ENCODE measurements around the gene SARNP. TPM values are rescaled to one million over a fixed set of nuclear protein-coding genes. Genes with fewer than 3 reads are reported as not detected.
"Not testable (repeated sequence)": the region's sequence is repeated elsewhere in the genome, so short reads cannot be mapped to it uniquely, and the experiment has no call there.

Gene SARNP, protein sequence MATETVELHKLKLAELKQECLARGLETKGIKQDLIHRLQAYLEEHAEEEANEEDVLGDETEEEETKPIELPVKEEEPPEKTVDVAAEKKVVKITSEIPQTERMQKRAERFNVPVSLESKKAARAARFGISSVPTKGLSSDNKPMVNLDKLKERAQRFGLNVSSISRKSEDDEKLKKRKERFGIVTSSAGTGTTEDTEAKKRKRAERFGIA
- total RNA-seq (2014; rRNA removed; shearing (Covaris generic)), result 39.3 and 47.7 TPM in 2 replicates

DNA sequence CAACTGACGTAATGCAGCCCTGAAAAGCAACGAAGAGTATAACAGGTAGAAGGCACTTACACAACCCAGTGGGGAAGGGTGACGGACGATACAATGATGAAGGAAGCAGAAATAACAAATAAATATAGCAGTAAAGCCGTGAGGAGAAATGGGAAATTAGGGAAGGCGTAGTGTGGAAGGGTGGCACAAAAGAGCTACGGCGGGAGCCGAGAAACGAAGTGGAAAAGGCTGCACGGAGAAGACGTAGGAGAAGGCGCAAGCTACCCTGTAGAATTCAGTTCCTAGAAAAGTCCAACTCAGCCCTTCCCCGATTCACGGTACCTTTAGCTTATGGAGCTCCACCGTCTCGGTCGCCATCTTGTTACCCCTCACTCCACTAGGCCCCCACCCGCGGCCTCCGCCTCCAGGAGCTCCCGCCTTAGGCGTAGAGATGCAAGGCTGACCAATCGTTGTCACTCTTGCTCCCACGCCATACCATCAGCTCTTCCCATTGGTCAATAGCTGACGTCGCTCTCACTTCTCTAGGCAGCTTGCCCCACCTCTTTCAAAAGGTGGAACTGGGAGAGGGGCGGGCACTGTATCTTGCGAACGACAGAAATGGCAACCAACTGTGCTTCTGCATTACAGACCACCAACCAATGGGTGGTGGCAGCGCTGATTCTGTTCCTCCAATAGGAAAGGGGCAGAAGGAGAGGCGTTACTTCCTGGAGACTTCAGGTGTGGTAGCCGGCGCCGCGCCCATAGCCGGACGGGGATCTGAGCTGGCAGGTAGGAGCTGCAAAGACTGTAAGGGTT lies at the start of gene SARNP, which contains the start of gene ORMDL2:
SARNP (minus strand) TSS at position 380 of the 795 bp plus-strand sequence; CDS start at position 357, 23 bp downstream.
ORMDL2 (plus strand) TSS at position 697 of the 795 bp plus-strand sequence. CDS start 959 bp downstream, outside the sequence.
- peak; percentile 99 for DNase-seq (ENCODE audit: low spot score)

- not testable (repeated sequence) for DNase-seq (ENCODE audit: low spot score)
Observed at GRCh38 chr12:55866454-55867004, 49.0 kb upstream of the SARNP start.

DNA sequence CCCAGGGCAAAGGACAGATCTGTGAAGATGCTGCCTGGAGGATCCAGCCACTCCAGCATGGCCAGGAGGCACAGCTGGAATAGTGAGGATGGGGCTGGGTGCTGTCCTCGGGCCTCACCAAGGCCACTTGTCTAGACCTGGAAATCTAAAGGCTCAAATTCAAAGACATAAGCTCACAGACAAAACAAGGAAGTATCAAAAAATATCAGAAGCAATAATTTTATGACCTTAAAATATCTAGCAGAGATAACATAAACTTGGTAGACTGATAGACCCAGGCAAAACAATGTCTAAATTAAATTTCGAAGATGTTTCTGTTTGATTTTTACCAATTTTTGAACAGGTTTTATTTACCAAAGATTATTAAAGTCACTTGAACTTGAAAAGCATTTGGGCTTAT lies 47.8 kb upstream of the SARNP start:
- DNase-seq (ENCODE audit: low spot score), result no peak

GRCh38 chr12:55862931-55863330 lies 45.4 kb upstream of the SARNP start:
- not testable (repeated sequence) for DNase-seq (ENCODE audit: low spot score)

DNA sequence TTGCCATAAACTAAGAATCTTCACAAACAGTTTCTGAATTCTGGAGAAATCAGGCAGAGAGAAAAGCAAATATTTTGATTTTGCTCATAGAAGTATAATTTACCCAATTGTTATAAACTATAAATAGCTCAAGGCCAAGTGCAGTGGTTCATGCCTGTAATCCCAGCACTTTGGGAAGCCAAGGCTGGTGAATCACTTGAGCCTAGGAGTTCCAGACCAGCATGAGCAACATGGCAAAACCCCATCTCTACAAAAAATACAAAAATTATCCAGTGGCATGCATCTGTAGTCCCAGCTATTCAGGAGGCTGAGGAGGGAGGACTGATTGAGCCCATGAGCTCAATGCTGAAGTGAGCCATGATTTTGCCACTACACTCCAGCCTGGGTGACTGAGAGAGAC lies 44.8 kb upstream of the SARNP start:
- DNase-seq (ENCODE audit: low spot score), result no peak

DNA sequence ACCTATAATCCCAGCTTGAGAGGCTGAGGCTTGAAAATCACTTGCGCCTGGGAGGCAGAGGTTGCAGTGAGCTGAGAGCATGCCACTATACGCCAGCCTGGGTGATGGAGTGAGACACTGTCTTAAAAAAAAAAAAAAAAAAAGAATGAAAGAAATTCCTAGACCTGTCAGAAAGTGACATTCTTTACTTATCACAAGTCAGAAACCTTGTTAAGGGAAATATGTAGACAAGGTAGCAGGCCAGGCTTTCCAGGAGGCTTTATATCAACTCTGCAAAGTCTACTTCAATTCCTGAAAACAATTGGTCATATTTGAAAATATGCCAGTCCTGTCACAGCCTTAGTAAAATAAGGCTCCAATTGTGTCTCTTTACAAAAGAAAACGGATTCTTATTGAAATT lies 44.3 kb upstream of the SARNP start:
- no peak for DNase-seq (ENCODE audit: low spot score)

DNA sequence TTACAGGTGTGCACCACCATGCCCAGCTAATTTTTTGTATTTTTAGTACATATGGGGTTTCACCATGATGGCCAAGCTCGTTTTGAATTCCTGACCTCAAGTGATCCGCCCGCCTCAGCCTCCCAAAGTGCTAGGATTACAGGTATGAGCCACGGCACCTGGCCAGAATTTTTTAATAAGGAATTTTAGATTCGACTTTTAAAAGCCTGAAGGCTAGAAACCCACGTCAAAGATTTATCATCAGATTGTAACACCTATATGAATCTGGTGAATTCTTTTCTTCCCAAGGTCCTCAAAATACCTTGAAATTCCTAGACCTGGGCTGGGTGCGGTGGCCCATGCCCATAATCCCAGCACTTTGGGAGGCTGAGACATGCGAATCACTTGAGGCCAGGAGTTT lies 43.9 kb upstream of the SARNP start:
- DNase-seq (ENCODE audit: low spot score), result no peak

GRCh38 chr12:55852740-55853139 lies 35.2 kb upstream of the SARNP start:
- DNase-seq (ENCODE audit: low spot score), result no peak

GRCh38 chr12:55850893-55851292 lies 33.4 kb upstream of the SARNP start:
- DNase-seq (ENCODE audit: low spot score), result no peak

- no peak for DNase-seq (ENCODE audit: low spot score)
Observed at GRCh38 chr12:55850401-55850800, 32.9 kb upstream of the SARNP start.

- no peak for DNase-seq (ENCODE audit: low spot score)
Observed at GRCh38 chr12:55849616-55850343, 32.3 kb upstream of the SARNP start.

DNA sequence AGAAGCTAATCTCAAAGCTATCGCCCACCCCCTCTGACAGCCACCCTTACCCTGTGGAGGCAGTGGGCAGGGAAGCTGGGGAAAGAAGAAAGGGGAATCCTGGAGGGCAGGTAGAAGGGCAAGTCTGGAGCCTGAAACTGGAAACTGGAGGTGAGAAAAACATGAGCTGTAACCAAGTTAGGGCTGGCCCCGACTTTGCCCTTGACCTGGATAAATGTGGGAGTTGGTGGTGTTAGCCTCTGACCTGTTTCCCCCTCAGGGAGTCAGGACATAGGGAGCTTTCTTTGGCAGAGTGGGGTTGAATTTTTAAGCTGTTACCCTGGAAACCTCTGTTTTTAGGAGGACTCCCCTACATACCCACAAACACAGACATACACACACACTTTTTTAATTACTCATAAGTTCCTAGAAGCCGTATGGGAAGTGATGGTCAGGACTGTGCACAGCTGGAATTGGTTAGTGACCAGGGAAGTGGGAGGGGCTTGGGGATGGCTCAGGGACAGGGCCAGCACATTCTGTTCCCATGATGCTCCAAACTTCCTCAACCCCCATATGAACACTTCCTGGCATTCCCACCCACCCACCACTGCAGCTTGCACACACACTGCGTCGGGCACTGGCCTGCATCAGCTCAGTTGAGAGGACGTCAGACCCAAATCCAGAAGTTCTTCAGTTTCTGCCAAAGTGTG lies 30.2 kb upstream of the SARNP start:
- DNase-seq (ENCODE audit: low spot score), result no peak

GRCh38 chr12:55847033-55847432 lies 29.5 kb upstream of the SARNP start:
- DNase-seq (ENCODE audit: low spot score), result no peak

GRCh38 chr12:55845785-55846496 lies 28.4 kb upstream of the SARNP start:
- DNase-seq (ENCODE audit: low spot score), result no peak

- DNase-seq (ENCODE audit: low spot score), result no peak
Observed at GRCh38 chr12:55845361-55845760, 27.8 kb upstream of the SARNP start.

DNA sequence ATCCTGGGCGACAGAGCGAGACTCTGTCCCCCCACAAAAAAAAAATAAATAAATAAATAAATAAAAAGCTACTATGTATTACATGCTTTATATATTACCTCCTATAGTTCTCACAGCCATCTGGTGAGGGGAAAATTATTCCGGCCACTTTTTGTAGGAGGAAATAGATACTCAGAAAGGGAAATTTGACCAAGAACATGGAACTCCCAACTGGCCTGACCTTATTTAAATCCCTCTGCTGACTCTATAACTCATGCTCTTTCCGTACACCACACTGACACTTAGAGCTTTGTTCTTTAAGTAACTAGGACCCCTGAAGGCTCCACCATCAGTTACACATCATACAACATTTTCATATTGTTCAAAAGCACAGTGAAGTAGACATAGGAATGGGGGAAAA lies 27.4 kb upstream of the SARNP start:
- no peak for DNase-seq (ENCODE audit: low spot score)

- no peak for DNase-seq (ENCODE audit: low spot score)
Observed at GRCh38 chr12:55843431-55843830, 25.9 kb upstream of the SARNP start.

GRCh38 chr12:55842681-55843429 lies 25.3 kb upstream of the SARNP start, which contains the start of gene MMP19:
Gene MMP19, minus strand, starts transcription at chr12:55842936. Its CDS starts 106 bp downstream, at chr12:55842830.
- DNase-seq (ENCODE audit: low spot score), result peak; percentile 45

- DNase-seq (ENCODE audit: low spot score), result no peak
Observed at GRCh38 chr12:55840581-55841351, 23.2 kb upstream of the SARNP start.

All from HT-29 (cell line).